ENCODE measurements around the gene CCNB2. TPM values are rescaled to one million over a fixed set of nuclear protein-coding genes. Genes with fewer than 3 reads are reported as not detected.

The CCNB2 gene
- total RNA-seq, 6 experiments from 2014 or later = 0.13 to 2.5 (median 1.6) TPM

DNA sequence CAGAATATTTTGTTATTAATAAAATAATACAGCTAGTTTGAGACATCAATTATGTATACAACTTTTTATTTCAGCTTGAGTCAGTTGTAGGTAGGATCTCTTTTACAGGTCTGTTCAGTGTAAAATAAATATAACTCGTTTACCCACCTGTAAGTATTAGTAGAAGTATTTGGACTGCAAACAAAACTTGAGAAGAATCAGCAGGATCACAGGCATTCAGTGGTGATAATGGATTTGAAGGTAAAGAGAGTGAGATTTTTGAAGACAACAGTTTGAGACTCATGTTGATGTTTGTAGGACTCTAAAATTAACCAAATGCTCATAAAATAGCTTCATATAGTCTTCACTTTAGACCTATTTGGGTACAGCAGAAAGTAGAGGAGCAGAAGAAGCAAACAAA lies 35.5 kb upstream of the CCNB2 start:
- Histone ChIP-seq H3K27ac (no peak overlapping the region), H3K36me3 (peaks cover 0 to 61% (median 17%) of the 10 kb centered on the region in 4 donors), H3K27me3 (no peaks in the 10 kb centered on the region), H3K9me3 (no peaks in the 10 kb centered on the region), H3K4me1 (no peaks in the 10 kb centered on the region), H3K4me3 (no peak overlapping the region)
- DNase-seq = no peak
- intact Hi-C loops (cut with DNase I) = no loop called here
- 39% methylated on average over 1 of the region's 1 CpG for WGBS (ENCODE audit: insufficient coverage, low coverage, low lambda C conversion rate, missing lambda C conversion rate)
- TF ChIP-seq CTCF (IDR thresholded peaks at IDR 0.05) (no peak), POLR2A (IDR thresholded peaks at IDR 0.05) (no peak)
- ATAC-seq = no peak

- intact Hi-C loops (cut with DNase I) = no loop called here
- WGBS (ENCODE audit: insufficient coverage, low coverage, low lambda C conversion rate, missing lambda C conversion rate) = 80% methylated on average over 1 of the region's 1 CpG
- H3K4me3 ChIP-seq = no peak overlapping the region
- DNase-seq (no peak), ATAC-seq (no peak)
- no peaks in the 10 kb centered on the region for H3K4me1 ChIP-seq
- TF ChIP-seq CTCF (IDR thresholded peaks at IDR 0.05) (no peak), POLR2A (IDR thresholded peaks at IDR 0.05) (no peak)
- H3K27ac ChIP-seq = no peak overlapping the region
- no peaks in the 10 kb centered on the region for H3K27me3 ChIP-seq
- peaks cover 0 to 33% (median 9%) of the 10 kb centered on the region in 4 donors for H3K36me3 ChIP-seq
- H3K9me3 ChIP-seq = no peaks in the 10 kb centered on the region
Measured at GRCh38 chr15:59074607-59075006, 30.3 kb upstream of the CCNB2 start.

DNA sequence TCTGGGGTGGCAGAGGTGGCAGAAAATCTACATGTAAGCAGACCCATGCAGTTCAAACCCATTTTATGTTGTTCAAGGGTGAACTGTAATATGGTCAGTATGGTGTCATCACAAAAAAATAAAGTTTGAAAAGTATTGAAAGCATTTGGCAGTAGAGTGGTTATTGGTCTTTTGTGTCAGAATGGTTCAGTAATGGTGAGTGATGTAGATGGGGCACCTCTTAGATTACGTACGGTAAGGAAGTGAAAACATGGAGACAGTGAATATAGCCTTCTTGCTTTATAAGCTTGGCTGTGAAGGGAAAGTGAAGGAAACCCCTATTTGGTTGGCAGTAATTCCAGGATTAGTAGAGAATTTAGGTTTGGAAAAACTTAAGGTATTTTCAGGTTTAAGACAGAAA lies 17.2 kb upstream of the CCNB2 start:
- no peaks in the 10 kb centered on the region for H3K27me3 ChIP-seq
- TF ChIP-seq POLR2A (IDR thresholded peaks at IDR 0.05) = no peak
- TF ChIP-seq CTCF (IDR thresholded peaks at IDR 0.05) = no peak
- 96% methylated on average over 2 of the region's 2 CpGs for WGBS (ENCODE audit: insufficient coverage, low coverage, low lambda C conversion rate, missing lambda C conversion rate)
- H3K36me3 ChIP-seq = peaks cover 0 to 76% (median 17%) of the 10 kb centered on the region in 4 donors
- H3K4me3 ChIP-seq = no peak overlapping the region
- H3K9me3 ChIP-seq = no peaks in the 10 kb centered on the region
- intact Hi-C loops (cut with DNase I) = no loop called here
- DNase-seq = no peak
- H3K4me1 ChIP-seq = no peaks in the 10 kb centered on the region
- ATAC-seq = no peak
- H3K27ac ChIP-seq = no peak overlapping the region

DNA sequence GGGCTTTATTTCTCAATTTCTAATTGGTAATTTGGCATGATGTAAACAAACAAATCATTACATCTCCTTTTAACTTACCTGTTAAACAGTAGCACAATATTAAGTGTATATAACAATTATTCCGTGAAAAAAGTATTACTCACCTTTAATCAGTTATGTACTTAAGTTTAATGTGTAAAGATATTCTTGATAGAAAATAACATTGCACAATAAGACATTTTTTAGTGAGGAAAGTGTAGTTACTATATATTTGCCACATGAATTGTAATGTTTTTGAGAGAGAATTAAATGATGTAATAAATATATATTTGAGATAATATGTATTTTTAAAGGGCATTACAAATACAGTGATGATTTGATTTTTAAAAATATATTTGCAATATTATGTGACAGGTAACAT lies 10.9 kb upstream of the CCNB2 start:
- no peak for TF ChIP-seq CTCF (IDR thresholded peaks at IDR 0.05)
- no peak for TF ChIP-seq POLR2A (IDR thresholded peaks at IDR 0.05)
- 63% methylated on average over 1 of the region's 1 CpG for WGBS (ENCODE audit: insufficient coverage, low coverage, low lambda C conversion rate, missing lambda C conversion rate)
- Histone ChIP-seq H3K36me3 (peaks cover 0 to 78% (median 29%) of the 10 kb centered on the region in 4 donors), H3K4me3 (no peak overlapping the region), H3K27me3 (no peaks in the 10 kb centered on the region), H3K4me1 (no peaks in the 10 kb centered on the region), H3K9me3 (no peaks in the 10 kb centered on the region), H3K27ac (no peak overlapping the region)
- DNase-seq (no peak), ATAC-seq (no peak)
- intact Hi-C loops (cut with DNase I) = no loop called here

DNA sequence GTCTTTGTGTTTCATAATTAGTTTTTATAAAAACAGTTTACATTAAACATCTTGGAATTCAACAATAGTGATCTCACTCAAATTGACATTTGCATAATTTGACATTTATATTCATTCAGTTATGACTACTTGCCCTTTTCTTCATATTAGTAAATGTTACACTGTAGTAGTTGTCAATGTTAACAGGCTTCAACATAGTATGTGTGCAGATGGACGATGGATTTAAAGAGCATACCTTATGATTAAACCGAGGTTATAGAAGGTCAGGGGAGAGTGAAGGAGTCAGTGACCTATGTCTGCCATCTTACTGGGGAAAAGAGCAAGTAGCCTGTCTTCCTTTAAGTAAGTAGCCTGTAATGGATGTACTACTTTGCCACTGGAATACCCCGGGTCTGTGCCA lies 8.5 kb upstream of the CCNB2 start:
- Histone ChIP-seq H3K27me3 (no peaks in the 10 kb centered on the region), H3K9me3 (no peaks in the 10 kb centered on the region), H3K4me3 (no peak overlapping the region), H3K36me3 (peaks cover 0 to 62% (median 18%) of the 10 kb centered on the region in 4 donors), H3K27ac (no peak overlapping the region), H3K4me1 (no peaks in the 10 kb centered on the region)
- DNase-seq (no peak), ATAC-seq (no peak)
- TF ChIP-seq CTCF (IDR thresholded peaks at IDR 0.05) = no peak
- no peak for TF ChIP-seq POLR2A (IDR thresholded peaks at IDR 0.05)
- WGBS (ENCODE audit: insufficient coverage, low coverage, low lambda C conversion rate, missing lambda C conversion rate) = 89% methylated on average over 3 of the region's 3 CpGs
- intact Hi-C loops (cut with DNase I) = no loop called here

Measured in right lobe of liver (tissue), 6 donors.